ENCODE measurements around the gene ISCA1.

The ISCA1 gene

GRCh38 chr9:86286278-86286677 is 3.9 kb upstream of the ISCA1 start:
- DNase-seq (ENCODE audit: low read depth in 2 of 2, low spot score in 1 of 2): no peak

- DNase-seq (ENCODE audit: low read depth in 2 of 2, low spot score in 1 of 2): no peak
These were observed 2.9 kb upstream of the ISCA1 start for GRCh38 chr9:86285261-86285660.

GRCh38 chr9:86282979-86283535 is 719 bp upstream of the ISCA1 start:
- DNase-seq (ENCODE audit: low read depth in 2 of 2, low spot score in 1 of 2): no peak

GRCh38 chr9:86281593-86282076 is 703 bp downstream of the ISCA1 start:
- DNase-seq (ENCODE audit: low read depth in 2 of 2, low spot score in 1 of 2): no peak

GRCh38 chr9:86280580-86280979 is 1.8 kb downstream of the ISCA1 start:
- DNase-seq (ENCODE audit: low read depth in 2 of 2, low spot score in 1 of 2): no peak

GRCh38 chr9:86279839-86280238 is 2.5 kb downstream of the ISCA1 start:
- DNase-seq (ENCODE audit: low read depth in 2 of 2, low spot score in 1 of 2): no peak

DNA sequence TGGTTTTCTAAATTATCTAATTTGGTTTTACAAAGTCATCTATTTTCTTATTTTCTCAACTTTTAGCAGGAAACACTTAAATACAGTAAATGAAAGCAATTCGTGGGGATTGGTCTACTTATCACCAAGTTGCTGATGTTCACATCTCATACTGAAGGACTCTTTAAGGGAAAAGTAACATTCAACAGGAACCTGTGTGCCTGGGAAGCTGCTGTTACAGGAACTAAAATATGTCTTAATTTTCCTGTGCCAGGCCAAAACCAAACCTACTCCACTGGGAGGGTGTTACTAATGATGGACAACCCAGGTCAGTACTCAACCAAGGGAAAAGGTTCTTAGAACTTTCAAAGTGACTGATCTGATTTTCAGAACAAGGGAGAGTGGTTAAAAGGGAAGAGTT is 5.3 kb downstream of the ISCA1 start:
- no peak for DNase-seq (ENCODE audit: low read depth in 2 of 2, low spot score in 1 of 2)

DNA sequence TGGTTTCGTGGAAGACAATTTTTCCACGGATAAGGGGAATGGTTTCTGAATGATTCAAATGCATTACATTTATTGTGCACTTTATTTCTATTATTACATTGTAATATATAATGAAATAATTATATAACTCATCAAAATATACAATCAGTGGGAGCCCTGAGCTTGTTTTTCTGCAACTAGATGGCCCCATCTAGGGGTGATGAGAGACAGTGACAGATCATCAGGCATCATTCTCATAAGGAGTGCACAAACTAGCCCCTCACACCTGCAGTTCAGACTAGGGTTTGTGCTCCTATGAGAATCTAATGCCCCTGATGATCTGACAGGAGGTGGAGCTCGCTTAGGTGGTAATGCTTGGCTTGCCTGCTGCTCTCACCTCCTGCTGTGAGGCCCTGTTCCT is 6.4 kb downstream of the ISCA1 start:
- DNase-seq (ENCODE audit: low read depth in 2 of 2, low spot score in 1 of 2): no peak

DNA sequence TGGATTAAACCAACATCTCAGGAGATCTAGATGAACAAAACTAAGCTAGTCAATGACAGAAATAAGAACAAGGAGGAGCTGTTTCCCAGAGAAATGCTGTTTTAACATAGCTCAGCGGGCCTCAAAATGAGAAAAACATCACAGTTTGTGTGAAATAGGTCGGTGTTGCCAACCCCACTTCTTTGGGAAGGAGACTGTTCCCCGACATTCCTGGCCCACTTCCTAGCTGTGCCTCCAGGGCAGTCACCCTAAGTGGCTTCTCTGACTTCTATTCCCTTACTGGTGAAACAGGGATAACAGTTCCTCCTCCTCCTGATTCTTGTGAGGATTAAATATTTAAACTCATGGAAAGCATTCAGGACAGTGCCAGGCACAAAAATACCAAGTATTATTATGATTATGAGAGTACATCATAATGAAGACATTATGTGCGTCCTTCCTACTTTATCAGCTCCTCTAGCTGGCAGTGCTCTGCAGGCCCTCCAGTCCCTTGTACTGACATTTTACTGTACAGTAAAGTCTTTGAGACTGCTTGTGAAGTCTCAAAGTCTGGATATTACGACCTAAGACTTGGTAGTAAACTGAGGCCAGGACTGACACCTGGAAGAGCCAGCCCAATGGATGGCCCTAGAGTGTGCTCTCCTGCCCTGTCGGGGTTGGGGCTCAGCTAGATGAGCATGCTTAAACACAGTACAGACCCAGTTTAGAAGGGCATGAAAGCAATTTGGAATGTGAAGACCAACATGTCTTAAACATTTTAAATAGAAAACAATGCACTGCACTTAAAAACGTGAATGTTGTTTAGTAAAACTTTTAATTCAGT is 7.3 kb downstream of the ISCA1 start:
- DNase-seq (ENCODE audit: low read depth in 2 of 2, low spot score in 1 of 2): no peak

- DNase-seq (ENCODE audit: low read depth in 2 of 2, low spot score in 1 of 2): no peak
These were observed 10.1 kb downstream of the ISCA1 start for GRCh38 chr9:86272221-86272620.

DNA sequence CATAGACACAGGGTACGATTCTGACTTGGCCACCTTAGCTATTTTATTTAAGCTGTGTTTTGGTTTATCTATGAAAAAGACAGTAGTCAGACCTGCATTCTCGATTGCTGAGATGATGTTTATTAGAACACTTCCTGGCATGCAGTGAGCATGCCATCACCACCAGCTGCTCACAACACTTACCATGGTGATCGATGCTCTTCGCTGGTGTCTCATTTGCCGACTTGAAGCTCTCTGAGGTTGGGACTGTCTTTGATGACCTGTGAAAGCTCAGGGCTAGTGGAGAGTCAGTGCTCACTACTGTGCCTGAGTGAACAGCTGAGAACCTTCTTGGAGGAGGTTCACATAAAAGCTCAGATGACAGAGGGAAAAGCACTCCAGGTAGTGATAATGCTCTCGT is 18.5 kb downstream of the ISCA1 start:
- DNase-seq (ENCODE audit: low read depth in 2 of 2, low spot score in 1 of 2): no peak

DNA sequence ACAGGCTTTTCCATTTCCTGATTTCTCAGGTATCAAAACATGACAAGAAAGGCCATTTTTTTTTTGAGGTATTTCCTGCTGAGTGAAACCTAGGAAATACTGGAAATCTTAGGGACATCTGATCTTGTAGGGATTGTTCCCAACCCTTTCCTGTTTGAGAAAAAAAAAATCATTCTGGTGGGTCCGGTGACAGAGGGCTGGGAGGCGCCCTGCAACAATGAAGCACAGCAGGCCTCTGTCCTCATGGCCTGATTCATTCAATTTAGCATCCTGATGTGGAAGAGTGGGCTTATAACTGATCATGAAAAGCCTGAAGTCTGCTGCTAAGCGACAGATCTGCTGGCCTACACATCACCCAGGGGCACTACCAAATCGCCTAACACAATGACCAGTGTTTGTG is 19.8 kb downstream of the ISCA1 start:
- no peak for DNase-seq (ENCODE audit: low read depth in 2 of 2, low spot score in 1 of 2)

DNA sequence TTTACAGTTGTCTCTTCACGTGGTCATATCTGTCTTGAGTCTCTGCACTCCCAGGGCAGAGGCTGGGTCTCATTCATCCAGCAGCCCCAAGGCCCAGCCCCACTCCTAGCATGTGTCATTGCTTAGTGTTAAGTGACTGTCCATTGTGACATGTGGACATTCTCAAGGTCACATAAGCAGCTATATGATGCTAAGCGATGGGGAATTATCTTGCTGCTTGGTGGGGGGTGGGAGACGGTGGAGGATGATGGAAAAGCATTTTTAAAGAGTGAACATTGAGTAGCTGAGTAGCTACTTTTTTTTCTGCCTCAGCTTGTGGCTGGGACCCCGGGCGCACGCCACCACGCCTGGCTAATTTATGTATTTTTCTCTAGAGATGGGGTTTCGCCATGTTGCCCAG is 22.8 kb downstream of the ISCA1 start, which contains the start of gene C9orf153:
C9orf153 (minus strand) TSS at position 101 of the 400 bp plus-strand sequence. CDS start 30,054 bp downstream, outside the sequence.
- no peak for DNase-seq (ENCODE audit: low read depth in 2 of 2, low spot score in 1 of 2)

DNA sequence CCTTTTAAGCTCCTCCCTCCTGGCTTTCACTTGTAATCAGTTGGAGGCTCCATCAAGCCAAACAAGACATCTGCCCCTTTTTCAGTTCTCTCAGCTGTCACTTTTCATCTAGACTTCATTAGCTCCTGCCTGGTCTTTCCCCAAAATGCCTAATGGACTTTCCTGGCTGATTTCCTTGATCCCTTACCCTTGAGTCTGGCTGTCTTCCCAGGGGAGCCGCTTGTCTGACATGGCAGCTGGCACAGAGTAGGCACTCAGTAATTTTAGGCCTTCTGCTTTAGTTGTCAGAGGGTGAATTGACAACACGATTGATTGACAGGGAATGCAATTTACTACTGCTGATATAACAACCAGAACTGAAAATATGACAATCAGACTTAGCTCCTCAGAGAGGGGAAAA is 24.9 kb downstream of the ISCA1 start:
- no peak for DNase-seq (ENCODE audit: low read depth in 2 of 2, low spot score in 1 of 2)

GRCh38 chr9:86256653-86257052 is 25.7 kb downstream of the ISCA1 start:
- DNase-seq (ENCODE audit: low read depth in 2 of 2, low spot score in 1 of 2): no peak

GRCh38 chr9:86253577-86253976 is 28.8 kb downstream of the ISCA1 start:
- DNase-seq (ENCODE audit: low read depth in 2 of 2, low spot score in 1 of 2): no peak

GRCh38 chr9:86252870-86253269 is 29.5 kb downstream of the ISCA1 start:
- DNase-seq (ENCODE audit: low read depth in 2 of 2, low spot score in 1 of 2): no peak

GRCh38 chr9:86250123-86250522 is 32.2 kb downstream of the ISCA1 start:
- no peak for DNase-seq (ENCODE audit: low read depth in 2 of 2, low spot score in 1 of 2)

DNA sequence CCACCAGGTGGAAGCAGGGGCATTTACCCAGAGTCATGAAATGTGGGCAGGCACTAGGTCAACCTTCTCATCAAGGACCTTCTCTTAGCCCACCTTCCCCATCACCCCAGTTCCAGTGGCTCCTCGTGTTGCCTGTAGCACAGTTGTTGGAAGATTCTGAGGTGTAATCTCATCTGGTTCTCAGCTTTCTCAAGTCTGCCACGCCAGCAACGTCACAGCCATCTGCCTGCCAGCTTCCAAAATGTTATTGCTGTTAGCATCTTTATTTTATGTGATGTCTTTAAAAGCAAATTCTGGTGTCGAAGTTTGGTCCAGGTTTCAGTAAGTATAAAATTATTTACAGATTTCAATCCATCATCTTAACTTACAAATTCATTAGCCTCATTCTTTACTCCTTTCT is 33.6 kb downstream of the ISCA1 start:
- no peak for DNase-seq (ENCODE audit: low read depth in 2 of 2, low spot score in 1 of 2)

- DNase-seq (ENCODE audit: low read depth in 2 of 2, low spot score in 1 of 2): no peak
These were observed 35.6 kb downstream of the ISCA1 start for GRCh38 chr9:86246752-86247161.

DNA sequence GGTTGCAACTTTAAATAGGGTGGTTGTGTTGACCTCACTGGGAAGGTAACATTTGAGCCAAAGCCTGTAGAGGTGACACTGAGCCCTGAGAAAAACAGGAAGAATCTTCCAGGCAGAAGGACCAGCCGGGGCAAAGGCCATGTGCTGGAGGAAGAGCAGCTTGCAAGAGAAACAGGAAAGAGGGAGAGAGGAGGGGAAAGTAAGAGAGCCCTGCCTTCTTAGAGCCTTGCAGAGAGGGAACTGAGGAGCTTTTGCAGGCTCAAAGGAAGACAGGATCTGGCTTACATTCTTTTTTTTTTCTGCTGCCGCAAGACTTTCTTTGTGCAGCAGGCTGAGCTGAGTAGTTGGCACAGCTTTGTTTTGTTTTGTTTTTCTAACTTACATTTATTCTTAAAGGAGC is 40.3 kb downstream of the ISCA1 start:
- no peak for DNase-seq (ENCODE audit: low read depth in 2 of 2, low spot score in 1 of 2)

DNA sequence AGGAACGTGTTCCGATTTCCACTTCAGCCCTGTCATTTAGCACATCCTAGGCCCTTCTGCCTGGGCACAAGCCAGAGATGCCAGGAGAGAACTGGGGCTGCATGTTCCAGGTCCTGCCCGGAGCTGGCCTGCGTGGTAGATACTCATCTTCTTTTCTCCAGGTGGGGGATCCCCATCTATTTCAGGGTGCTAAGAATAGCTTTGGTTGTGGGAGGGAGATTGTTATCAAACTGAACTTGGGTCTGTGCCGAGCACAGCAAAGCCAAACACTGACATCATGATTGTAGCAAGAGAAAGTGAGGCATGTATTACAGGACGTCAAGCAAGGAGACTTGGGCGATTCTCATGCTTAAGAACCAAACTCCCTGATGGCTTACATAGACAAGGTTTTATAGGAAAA is 41.1 kb downstream of the ISCA1 start:
- DNase-seq (ENCODE audit: low read depth in 2 of 2, low spot score in 1 of 2): no peak

All from stimulated activated CD8-positive, alpha-beta memory T cell treated with anti-CD3 and anti-CD28 coated beads, Interleukin-4, amount 100 ng/mL, for 4 hours (primary cell).